Motor neuron (in vitro differentiated cells): ENCODE measurements around the gene CSPG4. TPM values are rescaled to one million over a fixed set of nuclear protein-coding genes. Genes with fewer than 3 reads are reported as not detected.

Experiments
- ATAC-seq, 8 experiments: fragments of 200-7000 bp; cut with Tn5 transposase; replicated peaks in 6 of 8; 2 replicates each; pipeline ENCODE4 v1.8.0; 2021; ENCODE audit warnings: mild to moderate bottlenecking in 8 of 8, moderate library complexity in 8 of 8
- H3K27ac ChIP-seq, 2 donors: fragments of 250-450 bp; sonication (Bioruptor Pico); 2 replicates each; pipeline ENCODE4 v1.9.0; 2021; ENCODE audit warnings: antibody characterized with exemption in 2 of 2, mild to moderate bottlenecking in 2 of 2, moderate library complexity in 1 of 2
- H3K4me1 ChIP-seq, 2 donors: fragments of 250-450 bp; sonication (Bioruptor Pico); replicated peaks in 1 of 2; 2 replicates each; pipeline ENCODE4 v1.6.1; 2021; ENCODE audit warnings: antibody characterized with exemption in 2 of 2, mild to moderate bottlenecking in 2 of 2, moderate library complexity in 1 of 2
- H3K4me3 ChIP-seq, 5 donors: fragments of 250-450 bp; sonication (Bioruptor Pico); 2 replicates each; pipeline ENCODE4 v1.9.0; 2021; ENCODE audit warnings: antibody characterized with exemption in 5 of 5, mild to moderate bottlenecking in 5 of 5, moderate library complexity in 4 of 5
- WGBS, 10 experiments: fragments of 450-650 bp; shearing (Covaris generic); methylation state at CpG; one replicate each; pipeline ENCODE4 v1.0.0; 2022; 5-methylcytosine and 5-hydroxymethylcytosine counted together
- in situ Hi-C, 9 experiments: fragments of 400-800 bp; cut with MboI; loops; one replicate each; pipeline ENCODE4 v1.15.0; 2021; ENCODE audit warnings: low sequenced_read_pairs in 9 of 9, low pct_unique_long_range_greater_than_20kb in 2 of 9; ENCODE audit not compliant: unreplicated experiment in 9 of 9
- total RNA-seq, 8 experiments: library from RNA; unstranded; fragments of 300-600 nt; gene quantifications; 2 replicates each; pipeline versions ENCODE4 v1.2.3 to v1.2.4, GENCODE V29; 2022

Gene CSPG4
- total RNA-seq, 8 experiments from 2014 or later, result 0.05 to 5.5 (median 1.1) TPM

DNA sequence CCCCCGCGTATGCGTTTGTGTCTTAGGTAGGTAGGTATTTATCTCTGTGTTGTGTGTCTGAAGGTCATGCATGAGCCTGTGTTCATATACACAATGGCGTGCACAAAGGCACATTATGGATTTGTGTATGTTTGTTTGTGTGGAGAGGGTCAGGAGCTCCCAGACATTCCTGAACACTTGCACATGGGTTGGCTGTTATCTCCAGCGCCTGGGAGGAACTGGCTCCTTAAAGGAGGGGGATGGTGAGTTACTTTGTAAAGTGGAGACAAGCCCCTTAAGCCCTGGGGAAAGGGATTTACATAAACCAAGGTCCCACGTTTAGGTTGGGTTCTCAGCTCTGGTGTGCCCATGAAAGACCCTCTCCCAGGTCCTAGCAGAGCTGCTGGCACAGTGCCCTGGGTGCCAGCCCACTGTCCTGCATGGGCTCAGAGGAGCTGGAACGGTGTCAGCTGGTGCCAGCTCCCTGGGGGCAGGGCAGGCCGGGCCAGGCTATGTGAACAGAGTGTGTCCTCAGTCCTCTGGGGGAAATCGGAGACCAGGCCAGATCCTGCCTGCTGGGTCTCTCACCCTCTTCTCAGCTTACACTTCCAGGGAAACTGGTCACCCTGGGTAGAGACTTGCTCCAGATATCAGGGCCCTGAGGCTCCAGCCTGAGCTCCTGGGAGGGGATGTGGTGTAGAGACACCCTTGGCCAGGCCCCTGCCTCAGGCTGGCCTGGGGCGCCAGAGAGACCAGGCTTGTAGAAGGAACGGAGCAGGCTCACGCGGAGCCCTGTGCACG is 39.8 kb downstream of the CSPG4 start:
- H3K4me3 ChIP-seq, result no peak overlapping the region
- peak; percentile 19 to 74 (median 39) for ATAC-seq
- in situ Hi-C loops, result no loop called here
- WGBS, 10 experiments, result 33 to 80% (median 51%) methylated on average over 1 to 8 of the region's 14 CpGs; no CpG with 5 or more reads in 4 of the 10 experiments
- H3K4me1 ChIP-seq, result peaks cover 0 to 19% of the 10 kb centered on the region in 2 donors
- H3K27ac ChIP-seq, result no peak overlapping the region

DNA sequence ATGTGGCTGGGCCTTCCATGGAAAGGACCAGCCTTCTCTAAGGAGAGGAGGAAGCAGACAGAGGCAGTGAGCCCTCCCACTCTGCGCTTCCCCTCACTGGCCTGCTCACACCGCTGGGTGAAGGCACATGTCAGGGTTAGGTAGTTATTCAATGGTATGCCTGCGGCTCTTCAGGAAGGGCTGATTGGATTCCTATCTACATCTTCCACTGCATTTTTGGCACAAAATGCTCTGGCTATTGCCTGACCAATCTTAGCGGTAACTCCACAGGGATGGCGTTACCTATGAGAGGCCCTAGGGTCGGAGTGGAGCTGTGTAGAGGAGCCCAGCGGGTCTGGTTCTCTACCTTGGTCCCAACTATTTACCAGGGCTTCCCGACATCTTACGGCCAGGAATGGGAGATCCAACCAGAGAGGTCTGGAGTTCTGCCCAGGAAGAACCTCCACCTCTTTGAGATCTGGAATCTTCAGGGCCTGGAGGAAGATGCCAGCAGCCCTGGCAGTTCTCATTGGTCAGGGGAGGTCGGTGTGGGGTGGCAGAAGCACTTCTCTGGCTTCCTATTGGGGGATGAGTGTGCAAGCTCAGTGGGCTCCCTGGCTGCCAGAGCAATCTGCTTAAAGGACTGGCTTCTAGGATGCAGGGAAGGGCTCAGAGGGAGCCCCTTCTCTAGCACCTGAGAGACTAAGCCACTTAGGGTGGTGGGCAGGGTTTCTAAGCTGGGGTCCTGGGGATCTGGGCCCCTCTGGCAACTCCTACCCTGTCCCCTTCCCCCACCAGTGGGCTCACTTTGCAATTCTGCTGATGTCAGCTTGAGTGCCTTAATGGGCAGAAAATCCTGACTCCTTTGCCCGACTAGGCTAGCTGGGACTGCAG is 40.7 kb downstream of the CSPG4 start:
- no peak overlapping the region for H3K27ac ChIP-seq
- 29 to 80% (median 41%) methylated on average over 1 to 5 of the region's 11 CpGs; no CpG with 5 or more reads in 4 of the 10 experiments for WGBS, 10 experiments
- no peak for ATAC-seq
- no peak overlapping the region for H3K4me3 ChIP-seq
- H3K4me1 ChIP-seq, result peaks cover 0 to 13% of the 10 kb centered on the region in 2 donors
- in situ Hi-C loops, result no loop called here

DNA sequence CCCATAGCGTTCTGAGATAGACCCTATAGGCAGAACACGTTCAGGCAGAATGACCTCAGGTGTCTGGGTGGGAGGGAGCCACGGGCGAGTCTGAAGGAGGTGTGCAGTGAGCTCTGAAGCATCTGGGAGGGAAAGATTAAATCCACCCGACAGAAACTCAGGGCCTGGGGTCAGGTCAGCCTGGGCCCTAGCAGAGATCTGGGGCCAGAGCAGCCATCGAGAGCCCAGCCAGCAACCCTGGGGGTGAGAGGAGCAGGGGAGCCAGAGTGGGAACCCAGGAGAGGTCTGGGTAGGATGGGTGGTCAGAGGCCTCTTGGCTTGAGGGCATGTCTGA is 42.8 kb downstream of the CSPG4 start:
- ATAC-seq, result no peak
- in situ Hi-C loops, result no loop called here
- no peak overlapping the region for H3K27ac ChIP-seq
- 92% methylated on average over 4 of the region's 6 CpGs; no CpG with 5 or more reads in 9 of the 10 experiments for WGBS, 10 experiments
- no peak overlapping the region for H3K4me3 ChIP-seq
- H3K4me1 ChIP-seq, result peaks cover 0 to 13% of the 10 kb centered on the region in 2 donors

DNA sequence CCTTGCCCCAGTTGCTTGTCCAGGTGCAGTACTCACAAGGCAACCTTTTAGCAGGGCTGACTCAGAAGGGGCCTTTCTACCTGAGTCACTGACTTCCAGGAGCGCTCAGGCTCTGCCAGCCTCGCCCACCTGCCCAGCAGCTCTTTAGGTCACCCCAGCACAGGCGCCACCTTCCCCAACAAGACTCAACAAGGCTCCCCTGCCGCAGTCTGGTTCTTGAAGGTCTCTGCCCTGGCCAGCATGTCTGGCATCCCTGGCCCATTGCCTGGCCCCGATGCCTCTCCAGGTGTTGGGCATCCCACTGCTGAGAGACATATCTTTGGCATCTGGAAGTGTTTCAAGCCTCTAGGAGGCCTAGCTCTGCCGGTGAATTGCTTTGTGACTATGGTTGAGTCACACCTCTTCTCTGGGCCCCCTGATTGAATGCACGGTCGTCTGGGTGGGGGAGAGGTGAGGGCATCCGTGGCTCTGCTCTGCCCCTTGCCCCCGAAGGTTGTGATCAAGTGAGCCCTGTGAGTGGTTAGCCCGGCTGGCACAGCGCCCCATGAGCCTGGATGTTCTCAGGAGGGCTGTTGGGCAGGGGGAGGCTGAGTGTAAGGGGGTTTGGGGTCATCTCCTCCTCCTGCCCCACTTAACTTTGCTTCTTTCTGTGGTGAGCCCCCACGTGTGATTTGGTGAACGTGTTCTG is 43.3 kb downstream of the CSPG4 start:
- ATAC-seq, result no peak
- Histone ChIP-seq H3K4me3 (no peak overlapping the region), H3K27ac (no peak overlapping the region), H3K4me1 (peaks cover 0 to 13% of the 10 kb centered on the region in 2 donors)
- WGBS, 10 experiments, result 77 to 100% (median 80%) methylated on average over 1 to 7 of the region's 14 CpGs; no CpG with 5 or more reads in 7 of the 10 experiments
- in situ Hi-C loops, result no loop called here

DNA sequence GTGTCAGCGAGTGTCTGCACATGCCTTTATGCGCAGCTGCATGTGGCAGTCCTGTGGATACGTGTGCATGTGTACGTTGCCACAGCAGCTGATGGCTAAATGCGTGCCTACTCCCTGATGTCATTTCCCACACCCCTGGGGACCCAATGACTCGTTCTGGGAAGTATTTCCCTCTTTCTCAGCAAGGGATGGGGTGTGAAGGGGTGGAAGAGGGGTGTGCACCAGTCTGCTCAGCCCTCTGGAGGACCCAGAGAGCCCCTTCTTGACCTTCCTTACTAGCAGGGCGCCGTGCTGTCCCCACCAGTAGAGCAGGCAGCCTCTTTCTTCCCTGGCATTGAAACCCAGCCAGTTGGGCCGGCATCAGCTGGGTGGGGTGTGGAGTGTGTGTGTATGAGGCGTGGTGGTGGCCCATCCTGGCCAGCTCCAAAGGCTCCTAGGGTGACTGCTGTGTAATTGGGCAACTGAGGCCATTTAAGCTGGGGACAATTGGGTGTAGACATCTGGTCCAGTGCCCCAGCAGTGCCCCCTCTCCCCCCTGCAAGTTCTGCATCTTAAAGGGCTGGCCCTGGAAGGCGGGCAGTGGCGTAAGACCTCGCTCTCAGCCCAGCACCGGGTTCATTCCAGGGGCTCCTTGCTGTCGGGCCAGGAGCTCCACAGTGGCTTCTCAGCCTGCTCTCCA is 45.7 kb downstream of the CSPG4 start:
- Histone ChIP-seq H3K4me3 (no peak overlapping the region), H3K27ac (no peak overlapping the region), H3K4me1 (no peaks in the 10 kb centered on the region)
- in situ Hi-C loops, result no loop called here
- peak; percentile 77 to 94 (median 85) for ATAC-seq
- 26 to 87% (median 78%) methylated on average over 2 to 5 of the region's 15 CpGs; no CpG with 5 or more reads in 5 of the 10 experiments for WGBS, 10 experiments

DNA sequence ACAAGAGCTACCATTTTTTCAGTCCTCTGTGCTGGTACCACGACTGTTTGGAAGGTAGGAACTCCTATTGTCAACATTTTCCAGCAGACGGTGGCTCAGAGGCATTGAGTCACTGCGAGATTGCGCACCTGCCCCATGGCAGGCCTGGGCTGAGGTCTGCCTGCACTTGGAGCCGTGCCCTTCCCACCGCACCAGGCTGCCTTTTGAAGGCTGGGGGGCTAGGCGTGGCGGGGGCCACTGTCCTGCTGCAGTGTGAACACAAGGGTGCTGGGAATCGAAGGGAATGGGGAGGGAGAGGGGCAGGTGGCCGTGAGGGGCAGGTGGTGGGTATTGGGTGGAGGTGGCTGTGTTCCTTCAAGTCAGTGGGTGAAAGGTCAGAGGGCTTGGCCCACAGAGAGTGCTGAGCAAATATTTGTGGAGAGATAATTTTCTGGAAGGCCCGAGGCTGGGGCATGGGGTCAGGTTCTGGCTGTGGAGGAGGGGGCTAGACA is 48.7 kb downstream of the CSPG4 start:
- Histone ChIP-seq H3K4me3 (no peak overlapping the region), H3K27ac (no peak overlapping the region), H3K4me1 (no peaks in the 10 kb centered on the region)
- no peak for ATAC-seq
- WGBS, 10 experiments, result 33 to 100% (median 83%) methylated on average over 1 to 2 of the region's 11 CpGs; no CpG with 5 or more reads in 7 of the 10 experiments
- in situ Hi-C loops, result no loop called here

DNA sequence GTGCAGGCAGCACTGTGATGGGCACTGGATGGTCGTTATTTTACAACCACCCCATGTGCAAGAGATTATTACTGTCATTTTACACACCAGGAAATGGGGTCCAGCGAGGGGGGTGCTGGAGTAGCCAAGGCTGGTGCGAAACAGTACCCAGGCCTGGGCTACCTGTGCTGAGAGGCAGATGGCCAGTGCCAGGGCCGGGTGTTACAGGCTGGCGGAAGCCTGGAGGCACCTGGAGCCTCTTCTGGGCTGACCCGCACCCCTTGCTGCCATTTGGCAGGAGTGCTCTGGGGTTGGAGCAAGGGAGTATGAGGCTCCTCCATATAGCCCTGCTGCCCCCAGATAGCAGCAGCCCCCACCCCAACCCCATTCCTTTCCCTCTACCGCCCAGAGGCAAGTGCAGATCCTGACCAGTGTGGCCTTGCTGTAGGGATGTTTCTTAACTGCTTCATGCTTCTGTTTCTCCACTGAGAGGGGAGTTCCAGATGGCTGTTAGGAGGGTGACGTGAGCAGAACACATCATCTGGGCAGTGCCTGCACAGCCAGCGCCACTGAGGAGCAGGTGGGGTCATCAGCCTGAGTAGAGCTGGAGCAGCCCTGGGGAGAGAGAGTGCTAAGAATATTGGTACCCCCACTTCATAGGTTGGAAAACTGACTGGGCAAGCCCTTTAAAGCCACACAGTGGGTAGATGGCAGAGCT is 49.7 kb downstream of the CSPG4 start:
- Histone ChIP-seq H3K4me3 (no peak overlapping the region), H3K4me1 (no peaks in the 10 kb centered on the region), H3K27ac (no peak overlapping the region)
- in situ Hi-C loops, result no loop called here
- WGBS, 10 experiments, result 73 to 89% methylated on average over 2 to 5 of the region's 9 CpGs; no CpG with 5 or more reads in 8 of the 10 experiments
- no peak for ATAC-seq

DNA sequence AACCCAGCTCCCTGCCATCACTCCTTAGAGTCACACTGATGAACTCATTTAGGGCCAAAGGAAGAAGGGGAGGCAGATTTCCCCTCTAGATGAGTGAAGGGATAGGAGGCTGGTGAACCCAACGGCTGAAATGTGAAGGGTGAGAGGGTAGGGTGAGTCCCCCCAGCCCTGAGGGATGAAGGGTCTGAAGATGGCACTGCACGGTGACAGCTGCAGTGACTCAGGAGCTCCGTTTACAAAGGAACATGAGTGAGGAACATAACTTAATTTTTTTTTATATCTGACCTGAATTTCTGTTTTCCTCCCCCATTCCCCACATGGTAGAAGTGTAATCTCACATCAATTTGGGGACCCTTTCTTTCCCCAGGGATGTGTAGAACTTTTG is 50.9 kb downstream of the CSPG4 start:
- Histone ChIP-seq H3K27ac (no peak overlapping the region), H3K4me3 (no peak overlapping the region), H3K4me1 (no peaks in the 10 kb centered on the region)
- no peak for ATAC-seq
- 8 to 100% (median 80%) methylated on average over 1 to 2 of the region's 3 CpGs; no CpG with 5 or more reads in 3 of the 10 experiments for WGBS, 10 experiments
- in situ Hi-C loops, result no loop called here

DNA sequence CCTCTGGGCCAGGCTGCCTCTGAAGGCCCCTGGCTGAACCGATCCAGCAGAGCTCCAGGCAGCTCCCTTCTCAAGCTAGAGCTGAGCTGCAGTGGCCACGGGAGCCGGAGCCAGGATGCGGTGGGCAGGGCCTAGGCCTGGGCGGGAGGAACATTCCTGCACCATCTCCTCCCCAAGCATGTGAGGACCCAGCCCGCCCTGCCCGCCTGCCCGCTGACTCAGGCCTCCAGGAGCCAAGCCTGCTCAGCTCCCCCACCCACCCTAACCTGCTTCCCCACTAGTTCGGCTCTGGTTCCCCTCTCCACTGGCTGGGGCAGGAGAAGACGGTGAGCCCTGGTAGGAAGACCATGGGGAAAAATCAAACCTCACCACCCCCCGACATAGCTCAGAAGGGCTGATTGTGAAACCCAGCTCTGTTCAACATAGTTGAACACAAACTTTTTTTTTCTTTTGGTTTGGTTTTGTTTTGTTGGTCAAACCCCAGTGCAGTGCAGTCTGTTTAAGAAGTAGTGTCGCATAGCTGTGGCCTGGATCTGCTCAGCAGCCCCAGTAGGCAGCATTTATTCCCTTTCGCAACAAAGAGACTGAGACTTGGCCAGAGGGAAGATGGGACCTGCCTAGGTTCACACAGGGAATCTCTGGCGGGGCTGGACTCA is 51.4 kb downstream of the CSPG4 start:
- Histone ChIP-seq H3K4me1 (no peaks in the 10 kb centered on the region), H3K4me3 (no peak overlapping the region), H3K27ac (no peak overlapping the region)
- in situ Hi-C loops, result no loop called here
- peak; percentile 40 to 96 (median 64) for ATAC-seq
- 6 to 93% (median 81%) methylated on average over 1 to 10 of the region's 14 CpGs; no CpG with 5 or more reads in 4 of the 10 experiments for WGBS, 10 experiments

DNA sequence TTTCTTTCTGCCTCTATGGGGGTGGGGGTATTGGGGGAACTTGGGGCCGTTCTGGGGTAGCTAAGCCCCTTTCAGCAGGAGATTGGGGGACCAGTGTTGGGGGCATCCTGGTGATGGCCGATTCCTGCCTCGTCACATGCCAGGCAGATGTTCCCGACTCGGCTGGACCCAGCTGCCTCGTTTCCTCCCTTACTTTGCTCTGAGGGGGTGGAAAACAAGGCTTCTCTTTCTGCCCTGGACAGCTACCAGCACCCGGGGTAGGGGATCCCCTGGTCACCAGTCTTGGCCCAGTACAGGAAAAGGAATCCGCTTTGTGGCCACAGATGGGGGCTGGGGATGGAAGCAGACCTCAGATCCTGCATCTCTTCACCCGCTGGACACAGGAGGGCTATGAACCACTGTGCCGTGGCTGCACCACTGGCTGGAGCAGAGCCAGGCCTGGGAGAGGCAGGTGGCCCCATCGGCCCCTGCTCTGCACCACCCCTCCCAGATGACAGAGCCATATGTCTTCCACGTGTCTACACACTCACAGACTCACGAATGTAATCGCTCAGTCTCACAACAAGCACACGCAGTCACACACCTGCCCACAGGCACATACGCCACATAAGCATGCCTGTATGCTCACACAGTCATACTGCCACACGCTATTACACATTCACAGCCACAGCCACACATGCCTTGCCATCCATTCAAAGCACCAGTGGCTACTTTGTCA is 52.6 kb downstream of the CSPG4 start:
- in situ Hi-C loops, result no loop called here
- ATAC-seq, result peak; percentile 6 to 78 (median 60)
- Histone ChIP-seq H3K27ac (peak overlapping the region in 1 of 2 donors; percentile 26), H3K4me3 (no peak overlapping the region), H3K4me1 (no peaks in the 10 kb centered on the region)
- WGBS, 10 experiments, result 27 to 100% (median 73%) methylated on average over 1 to 3 of the region's 17 CpGs; no CpG with 5 or more reads in 4 of the 10 experiments

DNA sequence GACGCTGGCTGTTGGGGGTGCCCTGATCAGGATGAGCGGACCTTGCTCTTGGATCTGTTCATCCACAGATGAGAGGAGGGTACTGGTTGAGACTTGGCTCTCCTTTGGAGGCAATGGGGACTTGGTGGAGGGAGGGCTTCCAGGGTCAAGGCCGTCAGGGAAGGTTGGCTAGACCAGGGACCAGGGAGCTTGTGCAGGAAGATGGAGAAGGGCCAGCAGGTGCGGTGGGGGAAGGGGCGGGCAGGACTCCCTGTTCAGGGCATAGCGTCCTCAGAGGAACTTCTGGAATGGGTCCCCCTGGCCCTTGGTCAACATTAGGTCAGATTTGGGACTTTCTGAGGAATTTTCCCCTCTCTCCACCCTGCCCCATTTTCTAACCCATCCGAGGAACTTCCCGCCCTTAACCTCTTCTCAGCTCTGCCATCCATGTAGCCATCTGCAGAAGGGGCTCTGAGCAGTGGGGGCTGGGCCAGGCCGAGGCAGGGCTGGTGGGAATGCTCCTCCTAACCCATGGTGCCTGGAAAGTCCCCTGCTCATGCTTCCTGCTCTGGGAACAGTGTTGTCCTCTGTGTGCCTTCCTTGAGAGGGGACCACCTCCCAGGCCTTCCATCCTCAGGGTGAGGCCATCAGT is 53.4 kb downstream of the CSPG4 start:
- ATAC-seq, result no peak
- WGBS, 10 experiments, result 100% methylated on average over 1 of the region's 9 CpGs; no CpG with 5 or more reads in 8 of the 10 experiments
- Histone ChIP-seq H3K4me1 (no peaks in the 10 kb centered on the region), H3K4me3 (no peak overlapping the region), H3K27ac (no peak overlapping the region)
- in situ Hi-C loops, result no loop called here
